ENCODE data around the gene KDM4D. TPM values are rescaled to one million over a fixed set of nuclear protein-coding genes. Genes with fewer than 3 reads are reported as not detected.

KDM4D gene
- total RNA-seq, 1 donor from 2014 or later: 4.8 TPM

DNA sequence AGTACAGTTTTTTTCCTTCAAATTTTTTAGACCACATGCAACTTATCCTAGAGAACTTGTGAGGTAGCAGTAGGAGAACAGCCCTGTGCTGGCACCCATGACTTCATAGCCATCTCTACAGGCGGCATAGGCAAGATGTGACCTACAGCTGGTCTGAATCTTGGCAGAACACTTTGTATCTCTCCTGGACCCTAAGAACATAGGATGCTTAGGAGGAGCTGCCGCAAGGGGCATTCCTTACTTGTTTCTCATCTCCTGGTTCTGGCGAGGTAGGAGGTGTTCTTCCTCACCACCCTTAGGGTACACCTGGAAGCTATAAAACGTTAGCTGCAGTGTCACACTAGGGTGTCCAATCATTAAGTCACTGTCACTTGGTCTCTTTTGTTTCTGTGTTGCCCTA is 16.5 kb upstream of the KDM4D start:
- Histone ChIP-seq H3K27me3 (no peaks in the 10 kb centered on the region), H3F3A (ENCODE audit: low read depth) (no peaks in the 10 kb centered on the region), H3K4me2 (no peak overlapping the region), H3K4me3 (no peak overlapping the region), H3K4me1 (no peaks in the 10 kb centered on the region), H3K27ac (no peak overlapping the region), H3K36me3 (no peaks in the 10 kb centered on the region), H4K20me1 (ENCODE audit: low read depth) (no peaks in the 10 kb centered on the region), H3K9me3 (ENCODE audit: low read depth) (no peaks in the 10 kb centered on the region), H3K9ac (no peak overlapping the region), H3K79me2 (ENCODE audit: low read depth) (no peaks in the 10 kb centered on the region), H2AFZ (replicated peaks) (no peak overlapping the region)
- no peak for DNase-seq (ENCODE audit: low spot score)
- TF ChIP-seq CTCF (IDR thresholded peaks at IDR 0.05): no peak
- TF ChIP-seq EZH2phosphoT487 (IDR thresholded peaks at IDR 0.05): no peak
- TF ChIP-seq EZH2 (IDR thresholded peaks at IDR 0.05): no peak
- Mint-ChIP-seq H3K4me1 (peaks cover 2% of the 10 kb centered on the region), H3K4me3 (no peak overlapping the region), H3K9me3 (no peaks in the 10 kb centered on the region), H3K36me3 (peaks cover 9% of the 10 kb centered on the region), H3K27me3 (ENCODE audit: insufficient read depth, low read depth) (no peaks in the 10 kb centered on the region), H3K27ac (no peak overlapping the region)

DNA sequence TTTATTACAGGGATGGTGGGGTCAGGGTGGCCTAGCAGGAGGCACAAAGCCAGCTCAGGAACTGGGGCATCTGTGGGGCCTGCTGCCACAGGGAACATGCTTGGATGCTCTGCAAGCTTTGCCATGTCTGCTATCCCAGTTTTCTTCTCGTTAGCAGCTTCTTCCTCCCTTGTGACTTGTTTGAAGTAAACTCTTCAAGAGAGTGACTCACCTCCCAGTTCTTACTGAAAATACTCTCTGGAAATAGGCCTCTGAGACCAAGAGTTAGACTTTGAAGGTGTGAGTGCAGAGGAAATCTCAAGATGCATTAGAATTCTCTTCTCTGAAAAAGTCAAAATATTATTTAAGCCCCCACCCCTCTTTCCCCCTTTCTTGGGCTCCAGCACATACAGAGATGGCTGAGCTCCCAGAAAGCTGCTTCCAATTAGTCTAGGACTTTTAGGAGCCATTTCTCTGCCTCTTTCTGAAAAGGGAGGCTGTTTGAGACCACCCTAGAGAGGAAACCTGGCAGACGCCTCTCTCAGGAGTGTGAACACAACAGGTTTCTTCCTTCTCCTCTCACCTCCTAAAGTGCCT is 15.3 kb upstream of the KDM4D start:
- Histone ChIP-seq H3K4me3 (no peak overlapping the region), H3K9ac (no peak overlapping the region), H3K4me2 (no peak overlapping the region), H3K27ac (no peak overlapping the region), H3K9me3 (ENCODE audit: low read depth) (no peaks in the 10 kb centered on the region), H2AFZ (replicated peaks) (no peak overlapping the region), H3K4me1 (no peaks in the 10 kb centered on the region), H3F3A (ENCODE audit: low read depth) (peaks cover 4% of the 10 kb centered on the region), H3K79me2 (ENCODE audit: low read depth) (no peaks in the 10 kb centered on the region), H3K27me3 (no peaks in the 10 kb centered on the region), H4K20me1 (ENCODE audit: low read depth) (no peaks in the 10 kb centered on the region), H3K36me3 (peaks cover 10% of the 10 kb centered on the region)
- H3K9me3 Mint-ChIP-seq: no peaks in the 10 kb centered on the region
- peaks cover 14% of the 10 kb centered on the region for H3K36me3 Mint-ChIP-seq
- peaks cover 2% of the 10 kb centered on the region for H3K4me1 Mint-ChIP-seq
- TF ChIP-seq EZH2 (IDR thresholded peaks at IDR 0.05) (no peak), CTCF (IDR thresholded peaks at IDR 0.05) (no peak), EZH2phosphoT487 (IDR thresholded peaks at IDR 0.05) (no peak)
- no peak overlapping the region for H3K4me3 Mint-ChIP-seq
- H3K27me3 Mint-ChIP-seq (ENCODE audit: insufficient read depth, low read depth): no peaks in the 10 kb centered on the region
- no peak for DNase-seq (ENCODE audit: low spot score)
- H3K27ac Mint-ChIP-seq: no peak overlapping the region

- H3K4me3 ChIP-seq: no peak overlapping the region
These were observed 14.3 kb upstream of the KDM4D start for GRCh38 chr11:94959179-94959578.

More at GRCh38 chr11:94959179-94959578, 14.3 kb upstream of the KDM4D start:
- no peaks in the 10 kb centered on the region for H3K79me2 ChIP-seq (ENCODE audit: low read depth)
- no peaks in the 10 kb centered on the region for H3K4me1 ChIP-seq
- no peak overlapping the region for H2AFZ ChIP-seq (replicated peaks)
- H3K9ac ChIP-seq: no peak overlapping the region
- no peak for DNase-seq (ENCODE audit: low spot score)
- peaks cover 18% of the 10 kb centered on the region for H3K36me3 Mint-ChIP-seq
- no peak overlapping the region for H3K4me3 Mint-ChIP-seq
- no peaks in the 10 kb centered on the region for H3K27me3 ChIP-seq
- H4K20me1 ChIP-seq (ENCODE audit: low read depth): no peaks in the 10 kb centered on the region
- peaks cover 4% of the 10 kb centered on the region for H3F3A ChIP-seq (ENCODE audit: low read depth)
- H3K4me1 Mint-ChIP-seq: no peaks in the 10 kb centered on the region
- TF ChIP-seq CTCF (IDR thresholded peaks at IDR 0.05) (no peak), EZH2phosphoT487 (IDR thresholded peaks at IDR 0.05) (no peak), EZH2 (IDR thresholded peaks at IDR 0.05) (no peak)
- no peak overlapping the region for H3K27ac Mint-ChIP-seq
- no peak overlapping the region for H3K27ac ChIP-seq
- H3K9me3 Mint-ChIP-seq: no peaks in the 10 kb centered on the region
- no peaks in the 10 kb centered on the region for H3K27me3 Mint-ChIP-seq (ENCODE audit: insufficient read depth, low read depth)
- peaks cover 15% of the 10 kb centered on the region for H3K36me3 ChIP-seq
- no peak overlapping the region for H3K4me2 ChIP-seq
- H3K9me3 ChIP-seq (ENCODE audit: low read depth): no peaks in the 10 kb centered on the region
